Measurements from ENCODE around the gene GABRB1.

Gene GABRB1

GRCh38 chr4:47386561-47387235 lies 355.3 kb downstream of the GABRB1 start:
- DNase-seq (ENCODE audit: low read depth): no peak

GRCh38 chr4:47390428-47391125 lies 359.2 kb downstream of the GABRB1 start:
- DNase-seq (ENCODE audit: low read depth): no peak

GRCh38 chr4:47391256-47391655 lies 359.9 kb downstream of the GABRB1 start:
- DNase-seq (ENCODE audit: low read depth): no peak

DNA sequence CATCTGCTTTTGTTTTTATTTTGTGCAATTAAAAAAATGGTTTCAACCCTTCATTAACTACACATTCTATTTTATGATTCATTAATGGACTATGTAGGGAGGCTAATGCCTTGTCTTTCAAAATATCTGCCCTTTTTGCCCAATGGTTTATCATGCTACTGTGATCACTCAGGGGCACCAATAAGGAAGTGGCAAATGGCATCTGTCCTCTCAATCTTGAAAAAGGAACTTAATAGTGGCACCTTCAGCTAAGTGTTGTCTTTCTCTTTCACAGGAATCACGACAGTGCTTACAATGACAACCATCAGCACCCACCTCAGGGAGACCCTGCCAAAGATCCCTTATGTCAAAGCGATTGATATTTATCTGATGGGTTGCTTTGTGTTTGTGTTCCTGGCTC lies 375.0 kb downstream of the GABRB1 start:
- no peak for DNase-seq (ENCODE audit: low read depth)

DNA sequence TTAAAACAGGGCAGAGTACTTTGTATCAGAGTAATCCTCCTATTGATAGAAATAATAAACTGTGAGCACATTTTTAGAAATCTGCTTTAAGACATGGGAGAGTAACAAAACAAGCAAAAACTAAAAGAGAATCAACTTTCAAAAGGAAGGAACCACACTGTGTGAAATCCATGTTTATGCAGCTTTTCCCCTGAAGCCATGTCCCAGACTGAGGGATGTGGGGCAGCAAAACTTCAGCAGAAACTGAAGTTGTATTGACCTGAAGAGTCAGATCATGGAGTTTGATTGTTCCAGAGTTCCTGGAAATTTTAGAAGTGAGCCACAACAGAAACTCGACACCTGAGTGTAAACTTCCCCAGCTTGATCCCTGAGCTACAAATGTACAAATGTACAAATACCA lies 378.9 kb downstream of the GABRB1 start:
- no peak for DNase-seq (ENCODE audit: low read depth)

DNA sequence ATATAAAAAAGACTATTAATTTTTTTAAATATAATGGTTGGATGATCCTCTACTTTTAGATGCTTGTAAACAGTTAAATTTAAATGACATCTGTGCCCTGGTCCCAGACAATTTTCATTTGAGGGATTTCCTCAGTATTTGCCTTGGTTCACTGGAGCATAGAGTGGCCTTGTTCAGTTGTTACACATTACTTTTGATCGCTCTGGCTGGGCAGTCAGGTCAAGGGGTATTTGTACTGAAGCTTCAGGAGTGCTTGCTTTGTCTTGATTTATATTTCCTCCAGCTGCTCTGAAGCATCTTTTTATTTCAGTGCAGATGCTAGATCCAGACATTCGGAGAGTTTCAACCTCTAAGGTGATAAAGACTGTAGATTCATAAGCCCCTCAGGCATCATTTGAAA lies 382.2 kb downstream of the GABRB1 start:
- no peak for DNase-seq (ENCODE audit: low read depth)

GRCh38 chr4:47415719-47416118 lies 384.4 kb downstream of the GABRB1 start:
- no peak for DNase-seq (ENCODE audit: low read depth)

DNA sequence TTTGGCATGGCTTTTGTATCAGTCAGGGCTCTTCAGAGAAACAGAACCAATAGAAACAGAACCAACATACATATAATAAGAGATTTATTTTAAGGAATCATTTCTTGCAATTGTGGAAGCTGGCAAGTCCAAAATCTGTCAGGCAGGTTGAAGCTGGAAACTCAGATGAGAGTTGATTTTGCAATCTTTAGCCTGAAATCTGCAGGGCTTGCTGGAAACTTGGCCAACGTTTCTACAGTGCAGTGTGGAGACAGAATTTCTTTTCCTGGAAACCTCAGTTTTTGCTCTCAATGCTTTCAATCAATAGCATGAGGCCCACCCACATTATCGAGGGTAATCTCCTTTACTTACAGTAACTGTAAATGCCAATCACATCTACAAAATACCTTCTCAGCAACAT lies 386.8 kb downstream of the GABRB1 start:
- DNase-seq (ENCODE audit: low read depth): no peak

DNA sequence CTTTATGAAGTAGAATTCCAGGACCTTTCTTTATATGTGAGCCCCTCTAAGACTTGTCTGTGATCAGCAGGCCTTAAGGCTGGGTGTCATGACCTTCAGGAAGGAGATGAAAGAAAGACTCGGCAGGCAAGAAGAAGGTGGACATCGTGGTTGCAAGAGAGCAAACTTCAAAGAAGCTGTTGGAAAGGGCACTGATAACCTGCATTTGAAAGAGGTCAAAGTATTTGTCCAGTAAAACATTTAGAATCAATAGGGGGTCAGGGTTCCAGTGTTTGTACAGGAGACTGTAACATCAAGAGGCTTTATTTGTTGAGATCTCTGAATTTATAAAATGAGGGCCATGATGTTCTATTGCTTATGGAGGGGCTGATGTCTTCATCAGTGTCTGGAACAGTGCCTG lies 387.9 kb downstream of the GABRB1 start:
- DNase-seq (ENCODE audit: low read depth): no peak

- no peak for DNase-seq (ENCODE audit: low read depth)
Observed at GRCh38 chr4:47425628-47426027, 394.3 kb downstream of the GABRB1 start.

GRCh38 chr4:47427935-47428334 lies 396.6 kb downstream of the GABRB1 start:
- no peak for DNase-seq (ENCODE audit: low read depth)

GRCh38 chr4:47432749-47433148 lies 401.4 kb downstream of the GABRB1 start:
- no peak for DNase-seq (ENCODE audit: low read depth)

DNA sequence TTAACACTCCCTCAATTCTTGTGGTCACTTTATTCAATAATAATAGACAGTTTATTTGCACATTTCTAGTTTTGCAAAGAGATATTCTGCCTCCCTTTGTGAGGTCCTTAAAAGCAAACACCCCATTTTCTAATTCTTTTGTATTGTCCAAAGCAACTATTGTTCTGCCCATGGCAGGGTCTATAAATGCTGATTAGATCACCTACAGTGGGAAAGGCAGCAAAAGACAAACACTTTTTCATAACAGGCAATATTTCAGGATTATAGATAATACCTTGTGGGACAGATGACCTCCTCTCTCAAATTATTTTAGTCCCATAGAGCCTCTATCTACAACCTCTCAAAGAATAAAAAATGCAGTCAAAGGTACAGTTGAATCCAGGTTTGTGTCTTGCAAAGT lies 403.6 kb downstream of the GABRB1 start:
- no peak for DNase-seq (ENCODE audit: low read depth)

DNA sequence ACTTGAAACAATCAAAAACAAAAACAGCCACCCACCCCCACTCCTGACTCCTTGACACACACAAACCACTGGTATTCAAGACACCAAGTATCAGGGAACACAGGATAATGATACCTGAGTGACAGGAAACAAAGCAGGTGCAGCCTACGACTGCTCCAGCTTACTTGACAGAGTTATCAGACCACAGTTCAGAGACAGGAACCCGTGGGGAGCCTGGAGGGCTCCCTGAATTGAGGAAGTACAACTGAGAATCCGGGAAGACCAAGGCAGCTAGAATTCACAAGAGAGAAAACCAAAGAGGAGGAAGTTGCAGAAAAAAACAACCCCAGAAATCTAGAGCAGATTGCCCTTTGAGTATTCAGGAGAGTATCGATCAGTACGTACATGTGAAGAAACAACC lies 411.6 kb downstream of the GABRB1 start:
- DNase-seq (ENCODE audit: low read depth): no peak

GRCh38 chr4:47444031-47444430 lies 412.7 kb downstream of the GABRB1 start:
- DNase-seq (ENCODE audit: low read depth): no peak

GRCh38 chr4:47451657-47452056 lies 420.3 kb downstream of the GABRB1 start:
- DNase-seq (ENCODE audit: low read depth): no peak

GRCh38 chr4:47462799-47463234 lies 431.4 kb downstream of the GABRB1 start:
- DNase-seq (ENCODE audit: low read depth): no peak

- DNase-seq (ENCODE audit: low read depth): peak; percentile 90
Observed at GRCh38 chr4:47463235-47463956, 432.0 kb downstream of the GABRB1 start, which contains the start of gene COMMD8. Gene COMMD8 (minus strand): TSS chr4:47463702. CDS start chr4:47463651, 51 bp downstream.

- no peak for DNase-seq (ENCODE audit: low read depth)
Observed at GRCh38 chr4:47465004-47465403, 433.6 kb downstream of the GABRB1 start.

GRCh38 chr4:47466056-47466785 lies 434.9 kb downstream of the GABRB1 start:
- DNase-seq (ENCODE audit: low read depth): no peak

DNA sequence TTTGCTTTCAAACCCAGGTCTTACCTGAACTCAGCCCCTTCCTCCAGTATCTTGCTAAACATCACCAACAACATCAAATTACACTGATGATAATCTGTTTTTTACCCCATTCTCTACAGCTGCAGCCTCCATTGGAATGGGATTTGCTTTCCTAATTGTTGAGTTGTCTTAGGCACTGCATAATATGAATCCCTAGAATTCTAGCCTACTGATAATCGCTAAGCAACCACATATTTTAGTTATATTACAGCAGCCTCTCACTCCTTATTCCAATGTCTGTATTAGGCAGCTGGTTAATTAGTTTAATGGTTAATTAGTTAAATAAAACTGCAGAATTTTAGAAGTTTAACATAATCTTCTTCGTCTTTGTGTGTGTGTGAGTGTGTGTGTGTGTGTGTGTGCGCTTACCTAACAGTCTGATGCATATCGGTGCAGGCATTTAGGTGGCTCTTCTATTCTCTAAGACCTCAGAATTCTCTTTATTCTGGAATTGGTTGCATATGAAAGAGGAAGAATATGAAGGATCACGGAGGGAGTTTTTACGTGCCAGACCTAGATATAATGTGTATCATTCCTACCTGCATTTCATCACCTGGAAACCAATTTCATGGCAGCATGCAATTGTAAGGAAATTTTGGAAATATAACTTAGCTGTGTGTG lies 437.5 kb downstream of the GABRB1 start:
- DNase-seq (ENCODE audit: low read depth): no peak

DNA sequence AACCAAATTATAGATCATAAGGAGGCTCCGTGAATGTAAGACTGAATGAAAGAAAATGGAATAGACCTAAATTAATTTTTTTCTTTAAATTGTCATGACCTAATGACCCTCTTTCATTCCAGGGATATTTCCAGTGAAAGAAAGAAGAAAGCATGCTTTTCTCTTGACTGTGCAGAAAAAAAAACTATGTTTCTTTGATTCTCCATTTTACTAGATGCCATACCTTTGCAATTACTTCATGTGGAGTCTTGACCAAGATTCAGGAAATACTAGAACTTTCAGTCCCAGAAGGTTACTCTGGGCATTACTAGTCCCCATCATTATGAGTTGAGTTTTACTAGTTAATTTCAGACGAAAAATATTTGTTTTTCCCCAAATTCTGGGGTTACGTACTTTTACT lies 438.6 kb downstream of the GABRB1 start:
- DNase-seq (ENCODE audit: low read depth): no peak

Measured in CMK (cell line).